Stomach (tissue), 9 donors: ENCODE data around the gene TDG. TPM values are rescaled to one million over a fixed set of nuclear protein-coding genes. Genes with fewer than 3 reads are reported as not detected.

Experiments
- DNase-seq, 2 donors: peaks; one replicate each; pipeline versions ENCODE4 v3.0.0 to v3.0.0-alpha.2; 2013 to 2019
- H3K27ac ChIP-seq, 5 donors: fragments of 200-600 bp in 4 of 5; sonication (generic) in 4 of 5; one replicate each; pipeline ENCODE4 v1.5.1; 2013 to 2019; ENCODE audit warnings: mild to moderate bottlenecking in 1 of 5, moderate library complexity in 1 of 5
- H3K27me3 ChIP-seq, 3 donors: fragments of 200-600 bp; sonication (generic); one replicate each; pipeline ENCODE4 v1.5.1; 2017 to 2019; ENCODE audit warnings: mixed run types in 1 of 3
- H3K36me3 ChIP-seq, 4 donors: fragments of 200-600 bp; sonication (generic); 1 replicate in 3 of 4; 2 replicates in 1 of 4; pipeline ENCODE4 v1.5.1; 2016 to 2019
- H3K4me1 ChIP-seq, 4 donors: fragments of 200-600 bp; sonication (generic); one replicate each; pipeline ENCODE4 v1.5.1; 2016 to 2019
- H3K4me3 ChIP-seq, 4 donors: fragments of 200-600 bp; sonication (generic) in 3 of 4; one replicate each; pipeline ENCODE4 v1.5.1; 2016 to 2019; ENCODE audit warnings: mild to moderate bottlenecking in 1 of 4
- H3K9me3 ChIP-seq, 4 donors: fragments of 200-600 bp; sonication (generic); one replicate each; pipeline ENCODE4 v1.5.1; 2016 to 2019
- CTCF ChIP-seq, 7 experiments: fragments of 450-650 bp in 4 of 7; fragments of 200-600 bp in 3 of 7; sonication (generic) in 3 of 7; IDR thresholded peaks; one replicate each; pipeline ENCODE4 v1.5.1; 2016 to 2019; ENCODE audit warnings: antibody characterized with exemption in 7 of 7, control low read depth in 2 of 7, mild to moderate bottlenecking in 1 of 7
- EP300 ChIP-seq: sonication (generic); formaldehyde crosslinking; IDR thresholded peaks from one replicate; pipeline ENCODE4 v1.6.1; 2017; ENCODE audit warnings: antibody characterized with exemption
- POLR2A ChIP-seq, 4 donors: fragments of 450-650 bp; IDR thresholded peaks; one replicate each; pipeline ENCODE4 v1.6.1; 2016; ENCODE audit warnings: antibody characterized with exemption in 4 of 4, control low read depth in 2 of 4, mild to moderate bottlenecking in 1 of 4, moderate library complexity in 1 of 4
- POLR2AphosphoS5 ChIP-seq, 3 donors: sonication (generic); formaldehyde crosslinking; IDR thresholded peaks; one replicate each; pipeline ENCODE4 v1.6.1; 2016; ENCODE audit warnings: antibody characterized with exemption in 3 of 3
- WGBS, 5 donors: extraction: QIAGEN DNeasy Blood & Tissue Kit in 3 of 5; methylation state at CpG; one replicate each; pipeline versions ENCODE4 v1.1.5 to v1.1.7; 2013 to 2018; 5-methylcytosine and 5-hydroxymethylcytosine counted together
- intact Hi-C: fragments of 100-400 bp; cut with DNase I; formaldehyde crosslinking; loops from one replicate; pipeline ENCODE4 v1.15.1; 2023; ENCODE audit warnings: low total_unique reads
- polyA plus RNA-seq, 3 donors: library from polyadenylated mRNA; stranded (reverse); fragments of 200-250 nt; gene quantifications; one replicate each; pipeline ENCODE4 v1.2.3, GENCODE V29; 2013
- total RNA-seq, 5 donors: library from RNA; depleted of rRNA; stranded (reverse); fragments of >200 nt; gene quantifications; one replicate each; pipeline versions ENCODE4 v1.1.0 to v1.2.3, GENCODE V29; 2014 to 2016
- donor health status: healthy with polysubstance abuse.
- donor health status: Bipolar disorder and iron deficiency.
- donor health status: healthy.

TDG gene
- total and polyA plus RNA-seq, 8 donors, result 9.2 to 44.1 (median 18.1) TPM

- 82 to 90% (median 88%) methylated on average over 4 of the region's 4 CpGs for WGBS, 5 donors
- H3K27ac ChIP-seq, result no peak overlapping the region
- peaks cover 3 to 22% (median 11%) of the 10 kb centered on the region in 4 donors for H3K36me3 ChIP-seq
- H3K9me3 ChIP-seq, result no peaks in the 10 kb centered on the region
- H3K4me3 ChIP-seq, result no peak overlapping the region
- intact Hi-C loops, result no loop called here
- H3K27me3 ChIP-seq, result no peaks in the 10 kb centered on the region
- TF ChIP-seq EP300, result no peak
- TF ChIP-seq POLR2A (IDR thresholded peaks at IDR 0.05), result no peak
- TF ChIP-seq POLR2AphosphoS5 (IDR thresholded peaks at IDR 0.05), result no peak
- DNase-seq, result no peak
- H3K4me1 ChIP-seq, result no peaks in the 10 kb centered on the region
Observed at GRCh38 chr12:103994235-103994634, 28.6 kb downstream of the TDG start.

GRCh38 chr12:103996595-103996994 is 30.9 kb downstream of the TDG start:
- Histone ChIP-seq H3K27ac (no peak overlapping the region), H3K27me3 (no peaks in the 10 kb centered on the region), H3K4me1 (no peaks in the 10 kb centered on the region), H3K36me3 (peaks cover 0 to 3% (median 0%) of the 10 kb centered on the region in 4 donors), H3K9me3 (no peaks in the 10 kb centered on the region), H3K4me3 (no peak overlapping the region)
- TF ChIP-seq POLR2A (IDR thresholded peaks at IDR 0.05) (no peak), CTCF (IDR thresholded peaks at IDR 0.05) (no peak), EP300 (no peak), POLR2AphosphoS5 (IDR thresholded peaks at IDR 0.05) (no peak)
- intact Hi-C loops, result no loop called here
- WGBS, 5 donors, result 40 to 93% (median 88%) methylated on average over 1 to 5 of the region's 5 CpGs
- no peak for DNase-seq

- 66 to 71% (median 66%) methylated on average over 16 of the region's 16 CpGs for WGBS, 5 donors
- peak in 1 of 2 donors; percentile 25 for DNase-seq
- no peaks in the 10 kb centered on the region for H3K9me3 ChIP-seq
- TF ChIP-seq CTCF (IDR thresholded peaks at IDR 0.05) (no peak), POLR2A (IDR thresholded peaks at IDR 0.05) (no peak), POLR2AphosphoS5 (IDR thresholded peaks at IDR 0.05) (no peak), EP300 (no peak)
- H3K27ac ChIP-seq, result no peak overlapping the region
- no peaks in the 10 kb centered on the region for H3K27me3 ChIP-seq
- intact Hi-C loops, result no loop called here
- H3K4me3 ChIP-seq, result no peak overlapping the region
- H3K36me3 ChIP-seq, result peaks cover 0 to 3% (median 0%) of the 10 kb centered on the region in 4 donors
- no peaks in the 10 kb centered on the region for H3K4me1 ChIP-seq
Observed at GRCh38 chr12:103997286-103997900, 31.7 kb downstream of the TDG start.

- intact Hi-C loops, result no loop called here
- Histone ChIP-seq H3K9me3 (no peaks in the 10 kb centered on the region), H3K36me3 (peaks cover 0 to 10% (median 0%) of the 10 kb centered on the region in 4 donors), H3K27ac (no peak overlapping the region), H3K4me1 (no peaks in the 10 kb centered on the region), H3K27me3 (no peaks in the 10 kb centered on the region), H3K4me3 (no peak overlapping the region)
- DNase-seq, result peak in 1 of 2 donors; percentile 53
- 72 to 83% (median 78%) methylated on average over 5 of the region's 5 CpGs for WGBS, 5 donors
- TF ChIP-seq POLR2AphosphoS5 (IDR thresholded peaks at IDR 0.05) (no peak), CTCF (IDR thresholded peaks at IDR 0.05) (no peak), EP300 (no peak), POLR2A (IDR thresholded peaks at IDR 0.05) (no peak)
Observed at GRCh38 chr12:103998976-103999375, 33.3 kb downstream of the TDG start.

- Histone ChIP-seq H3K9me3 (no peaks in the 10 kb centered on the region), H3K4me3 (no peak overlapping the region), H3K27me3 (no peaks in the 10 kb centered on the region), H3K36me3 (peaks cover 0 to 7% (median 0%) of the 10 kb centered on the region in 4 donors), H3K4me1 (no peaks in the 10 kb centered on the region), H3K27ac (no peak overlapping the region)
- TF ChIP-seq POLR2A (IDR thresholded peaks at IDR 0.05) (no peak), CTCF (IDR thresholded peaks at IDR 0.05) (no peak), EP300 (no peak), POLR2AphosphoS5 (IDR thresholded peaks at IDR 0.05) (no peak)
- whole genome bisulfite sequencing, 5 donors, result 57 to 78% (median 68%) methylated on average over 3 of the region's 3 CpGs
- intact Hi-C loops, result no loop called here
- DNase-seq, result no peak
Observed at GRCh38 chr12:104000807-104001434, 35.2 kb downstream of the TDG start.
